ENCODE data around the gene SEMA3F.

- no peak for TF ChIP-seq POLR2A (IDR thresholded peaks at IDR 0.05)
- TF ChIP-seq, protein P1, sequence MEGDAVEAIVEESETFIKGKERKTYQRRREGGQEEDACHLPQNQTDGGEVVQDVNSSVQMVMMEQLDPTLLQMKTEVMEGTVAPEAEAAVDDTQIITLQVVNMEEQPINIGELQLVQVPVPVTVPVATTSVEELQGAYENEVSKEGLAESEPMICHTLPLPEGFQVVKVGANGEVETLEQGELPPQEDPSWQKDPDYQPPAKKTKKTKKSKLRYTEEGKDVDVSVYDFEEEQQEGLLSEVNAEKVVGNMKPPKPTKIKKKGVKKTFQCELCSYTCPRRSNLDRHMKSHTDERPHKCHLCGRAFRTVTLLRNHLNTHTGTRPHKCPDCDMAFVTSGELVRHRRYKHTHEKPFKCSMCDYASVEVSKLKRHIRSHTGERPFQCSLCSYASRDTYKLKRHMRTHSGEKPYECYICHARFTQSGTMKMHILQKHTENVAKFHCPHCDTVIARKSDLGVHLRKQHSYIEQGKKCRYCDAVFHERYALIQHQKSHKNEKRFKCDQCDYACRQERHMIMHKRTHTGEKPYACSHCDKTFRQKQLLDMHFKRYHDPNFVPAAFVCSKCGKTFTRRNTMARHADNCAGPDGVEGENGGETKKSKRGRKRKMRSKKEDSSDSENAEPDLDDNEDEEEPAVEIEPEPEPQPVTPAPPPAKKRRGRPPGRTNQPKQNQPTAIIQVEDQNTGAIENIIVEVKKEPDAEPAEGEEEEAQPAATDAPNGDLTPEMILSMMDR (IDR thresholded peaks at IDR 0.05): no peak
Observed at GRCh38 chr3:50190936-50191660, 36.0 kb downstream of the SEMA3F start, which contains the start of gene GNAT1.

Measured in right lobe of liver (tissue), 4 donors.